Gastroesophageal sphincter (tissue), 3 donors: ENCODE data around the gene WDR47.

Experiments used
- CTCF ChIP-seq, 4 experiments: fragments of 200-600 bp in 2 of 4; fragments of 450-650 bp in 2 of 4; sonication (generic) in 1 of 4; IDR thresholded peaks; one replicate each; pipeline ENCODE4 v1.5.1; 2017 to 2019; ENCODE audit warnings: antibody characterized with exemption in 4 of 4, mild to moderate bottlenecking in 2 of 4, moderate library complexity in 2 of 4
- EP300 ChIP-seq: sonication (generic); formaldehyde crosslinking; IDR thresholded peaks from one replicate; pipeline ENCODE4 v1.6.1; 2017; ENCODE audit warnings: antibody characterized with exemption, mild to moderate bottlenecking
- POLR2A ChIP-seq, 2 donors: fragments of 450-650 bp; IDR thresholded peaks; one replicate each; pipeline ENCODE4 v1.6.1; 2017; ENCODE audit warnings: antibody characterized with exemption in 2 of 2, mild to moderate bottlenecking in 2 of 2, moderate library complexity in 1 of 2
- POLR2AphosphoS5 ChIP-seq: sonication (generic); formaldehyde crosslinking; IDR thresholded peaks from one replicate; pipeline ENCODE4 v1.6.1; 2017; ENCODE audit warnings: antibody characterized with exemption

GRCh38 chr1:108983114-108983513, 58.8 kb downstream of the WDR47 start:
- TF ChIP-seq CTCF (IDR thresholded peaks at IDR 0.05) = no peak
- no peak for TF ChIP-seq EP300
- no peak for TF ChIP-seq POLR2AphosphoS5
- no peak for TF ChIP-seq POLR2A (IDR thresholded peaks at IDR 0.05)
